Right ventricle myocardium superior (tissue), 1 donor: ENCODE measurements around the gene GALNT10. TPM values are rescaled to one million over a fixed set of nuclear protein-coding genes. Genes with fewer than 3 reads are reported as not detected.

ENCODE experiments used
- ATAC-seq: fragments of 200-7000 bp; cut with Tn5 transposase; one replicate; pipeline ENCODE4 v1.9.1; 2020; ENCODE audit warnings: mild to moderate bottlenecking; ENCODE audit not compliant: poor library complexity
- DNase-seq: peaks from one replicate; pipeline ENCODE4 v3.0.0-alpha.2; 2020
- intact Hi-C: fragments of 100-400 bp; cut with DNase I; formaldehyde crosslinking; loops from one replicate; pipeline ENCODE4 v1.11.2; 2022
- microRNA-seq: library from miRNA; unstranded; fragments of <30 nt; microRNA quantifications from one replicate; pipeline ENCODE4 v1.2.0, GENCODE V29; 2020
- total RNA-seq: library from RNA; stranded (reverse); fragmentation: NEBNext Ultra II Directional; extraction: Animal tissue kit (Norgen Biotek cat#: 25700); gene quantifications from one replicate; pipeline ENCODE4 v1.2.1, GENCODE V29; 2021
- donor health status: DM: no; HTN: yes; CAD: no; lungs with severe emphysema.

The GALNT10 gene
- total RNA-seq, 1 donor from 2014 or later = 12.3 TPM

DNA sequence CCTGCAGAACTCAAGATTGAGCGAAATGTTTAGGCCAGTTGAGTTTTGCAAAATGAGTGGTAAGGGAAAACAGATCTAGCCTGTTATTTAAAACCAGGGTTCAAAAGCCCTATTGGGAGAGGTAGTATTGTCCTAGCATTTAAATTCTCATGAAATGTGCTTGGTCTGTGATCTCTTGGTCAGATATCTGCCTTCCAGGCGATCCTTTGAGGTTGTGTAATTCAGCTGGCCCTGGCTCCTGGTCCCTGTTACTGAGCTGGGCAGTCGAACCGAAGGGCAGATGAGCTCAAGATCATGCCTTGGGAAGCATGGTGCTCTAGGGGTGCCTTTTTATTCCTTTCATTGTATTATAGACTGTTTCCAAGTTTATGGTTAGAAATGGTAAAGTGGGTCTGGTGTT is 269.6 kb downstream of the GALNT10 start:
- intact Hi-C loops = no loop called here
- DNase-seq = no peak
- ATAC-seq = no peak

GRCh38 chr5:154461531-154461930 is 271.0 kb downstream of the GALNT10 start:
- ATAC-seq (peak; percentile 43), DNase-seq (no peak)
- intact Hi-C loops = no loop called here

DNA sequence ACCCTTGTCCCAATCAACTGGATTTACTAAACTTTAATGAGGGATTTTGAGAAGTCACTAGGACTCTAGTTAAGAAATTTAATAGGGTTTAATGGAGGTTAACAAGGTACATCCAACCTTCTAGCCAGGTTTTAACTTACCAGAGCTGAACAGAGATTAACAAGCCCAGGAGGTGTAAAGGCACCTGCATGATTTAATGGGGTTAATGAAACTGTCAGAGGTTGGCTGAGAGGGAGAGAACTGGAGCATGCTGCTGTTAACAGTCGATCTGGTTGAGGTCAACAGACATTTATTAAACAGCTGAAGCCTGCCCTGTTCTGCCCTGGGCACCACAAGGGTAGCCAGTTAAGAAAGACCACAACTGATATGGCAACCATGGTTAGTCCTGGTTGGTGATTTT is 273.9 kb downstream of the GALNT10 start:
- intact Hi-C loops = no loop called here
- ATAC-seq (no peak), DNase-seq (no peak)

- intact Hi-C loops = no loop called here
- no peak for ATAC-seq
- DNase-seq = no peak
Observed at GRCh38 chr5:154465169-154465568, 274.6 kb downstream of the GALNT10 start.

DNA sequence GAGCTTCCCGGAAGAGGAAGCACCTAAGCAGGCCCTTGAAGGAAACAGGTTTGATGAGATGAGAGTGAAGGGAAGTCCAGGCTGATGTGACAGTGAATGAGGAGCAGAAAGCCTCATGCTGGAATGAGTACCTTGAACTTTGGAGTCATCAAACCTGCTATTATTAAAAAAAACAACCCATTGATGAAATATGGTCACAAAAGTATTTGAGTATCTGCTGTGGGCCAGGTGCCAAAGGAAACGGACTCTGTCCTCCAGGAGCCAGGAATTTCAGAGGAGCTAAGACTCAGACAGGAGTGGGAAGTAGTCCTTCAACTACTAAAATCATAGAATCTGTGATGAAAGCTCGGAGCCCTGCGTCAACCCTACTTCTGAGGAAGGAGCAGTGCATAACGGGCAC is 275.6 kb downstream of the GALNT10 start:
- ATAC-seq = no peak
- no peak for DNase-seq
- intact Hi-C loops = no loop called here

GRCh38 chr5:154466671-154467070 is 276.1 kb downstream of the GALNT10 start:
- no peak for ATAC-seq

GRCh38 chr5:154467655-154468354 is 277.3 kb downstream of the GALNT10 start:
- intact Hi-C loops = loop anchor here (2.0 kb wide), 1 partner anchor 141 kb away; no protein-coding TSS in a partner anchor
- ATAC-seq = peak; percentile 91
- peak; percentile 88 for DNase-seq

More at GRCh38 chr5:154466671-154467070, 276.1 kb downstream of the GALNT10 start:
- intact Hi-C loops = no loop called here
- no peak for DNase-seq

DNA sequence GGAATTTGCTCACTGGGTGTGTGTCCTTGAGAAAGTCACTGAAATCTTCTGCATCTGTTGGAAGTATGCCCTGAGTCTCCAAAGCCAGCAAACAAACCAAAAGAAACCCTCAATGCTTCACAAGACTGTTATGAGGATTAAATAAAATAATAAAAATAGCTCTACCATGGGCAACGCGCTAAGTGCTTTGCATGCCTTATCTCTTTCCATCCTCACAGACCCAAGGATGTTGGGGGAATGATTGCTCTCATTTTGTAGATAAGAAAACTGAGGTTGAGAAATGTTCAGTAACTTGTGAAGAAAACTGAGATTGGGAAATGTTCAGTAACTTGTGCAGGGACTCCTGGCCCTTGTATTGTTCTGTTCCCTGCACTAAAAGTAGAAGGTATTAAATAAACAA is 279.6 kb downstream of the GALNT10 start:
- DNase-seq = no peak
- no peak for ATAC-seq
- intact Hi-C loops = no loop called here

Small RNA genes within 50 kb of the gene (microRNA-seq; reads per million reads assigned to microRNA genes)
- gene MIR1294 = not detected

Other genes starting within 250 kb of the GALNT10 start
- gene FAM114A2, start 151.8 kb upstream of the GALNT10 start, total RNA-seq = 29.6 TPM
- 27.2 TPM for gene MFAP3, start 151.8 kb upstream of the GALNT10 start, total RNA-seq